Measurements from ENCODE around the gene PFAS.
"Not testable (repeated sequence)": the region's sequence is repeated elsewhere in the genome, so short reads cannot be mapped to it uniquely, and the experiment has no call there.

The PFAS gene

GRCh38 chr17:8244768-8245167, 4.3 kb upstream of the PFAS start:
- H3K4me3 Mint-ChIP-seq: peak overlapping the region; percentile 26
- CTCF ChIA-PET: interaction anchor here (1.3 to 1.9 kb wide), 4 partner anchors 22 to 57 kb away, joined by 3 to 13 read pairs (median 4); no protein-coding TSS in a partner anchor
- no peaks in the 10 kb centered on the region for H3K27me3 Mint-ChIP-seq
- no peak for DNase-seq
- H3K36me3 Mint-ChIP-seq: peaks cover 43% of the 10 kb centered on the region
- no peaks in the 10 kb centered on the region for H3K9me3 Mint-ChIP-seq
- H3K4me1 Mint-ChIP-seq: peaks cover 55% of the 10 kb centered on the region
- H3K27ac Mint-ChIP-seq: peak overlapping the region; percentile 100

DNA sequence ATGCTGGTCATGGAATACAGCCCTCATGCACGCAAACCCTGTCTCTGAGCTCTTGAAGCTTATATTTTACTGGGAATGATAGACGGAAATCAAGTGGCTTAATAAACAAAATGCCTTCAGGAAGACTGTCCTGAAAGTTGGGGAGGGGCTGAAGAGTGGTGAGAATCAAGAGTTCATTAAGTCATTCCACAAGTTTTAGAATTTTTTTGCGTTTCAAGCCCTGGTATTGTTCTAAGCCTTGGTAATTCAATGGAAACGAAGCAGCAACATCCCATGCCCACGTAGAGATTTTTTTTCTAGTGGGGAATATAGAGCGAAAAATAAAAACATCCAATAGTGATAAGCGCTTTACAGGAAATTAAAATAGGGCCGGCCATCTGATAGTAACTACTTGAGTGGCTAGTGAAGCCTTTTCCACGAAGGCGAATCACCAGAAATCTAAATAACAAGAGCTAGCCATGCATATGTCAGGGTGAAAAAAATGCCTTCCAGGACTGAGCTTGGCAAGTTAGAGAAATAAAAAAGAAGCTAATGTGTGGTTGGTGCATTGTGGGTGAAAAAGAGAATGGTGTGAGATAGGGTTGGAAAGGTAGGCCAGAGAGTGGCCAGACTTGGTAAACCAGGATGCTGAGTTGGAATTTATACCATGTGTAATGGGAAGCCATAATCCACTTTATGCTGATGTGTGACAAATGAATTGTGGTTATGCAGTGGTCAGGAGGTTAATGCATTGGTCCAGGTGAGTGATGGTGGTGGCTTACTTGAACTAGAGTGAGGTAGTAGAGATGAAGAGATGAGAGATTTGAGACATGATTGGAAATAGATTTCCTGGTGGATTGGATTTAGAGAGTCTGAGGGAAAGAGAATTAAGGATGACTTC, 772 bp downstream of the PFAS start:
- H3K4me1 Mint-ChIP-seq: peaks cover 40% of the 10 kb centered on the region
- DNase-seq: no peak
- H3K4me3 Mint-ChIP-seq: peak overlapping the region; percentile 88
- CTCF ChIA-PET: interaction anchor here (0.9 to 5.0 kb wide), 3 partner anchors 27 to 76 kb away, joined by 3 to 38 read pairs (median 4); no protein-coding TSS in a partner anchor
- H3K36me3 Mint-ChIP-seq: peaks cover 14% of the 10 kb centered on the region
- no peaks in the 10 kb centered on the region for H3K9me3 Mint-ChIP-seq
- peak overlapping the region; percentile 100 for H3K27ac Mint-ChIP-seq
- H3K27me3 Mint-ChIP-seq: no peaks in the 10 kb centered on the region

- not testable (repeated sequence) for H3K9me3 Mint-ChIP-seq, H3K27me3 Mint-ChIP-seq, H3K4me3 Mint-ChIP-seq, DNase-seq, H3K27ac Mint-ChIP-seq
- CTCF ChIA-PET: interaction anchor here (0.5 to 1.4 kb wide), 2 partner anchors 48 to 50 kb away, joined by 3 to 5 read pairs; no protein-coding TSS in a partner anchor
- Mint-ChIP-seq H3K36me3 (peaks cover 12% of the 10 kb centered on the region), H3K4me1 (peaks cover 24% of the 10 kb centered on the region)
These were observed 2.3 kb downstream of the PFAS start for GRCh38 chr17:8251411-8251810.

- DNase-seq: no peak
- peaks cover 16% of the 10 kb centered on the region for H3K36me3 Mint-ChIP-seq
- peaks cover 18% of the 10 kb centered on the region for H3K4me1 Mint-ChIP-seq
- no peak overlapping the region for H3K4me3 Mint-ChIP-seq
- H3K27me3 Mint-ChIP-seq: no peaks in the 10 kb centered on the region
- H3K9me3 Mint-ChIP-seq: no peaks in the 10 kb centered on the region
- H3K27ac Mint-ChIP-seq: no peak overlapping the region
- CTCF ChIA-PET: interaction anchor here (0.9 kb wide), 1 partner anchor 47 kb away, joined by 4 read pairs; no protein-coding TSS in a partner anchor
These were observed 4.7 kb downstream of the PFAS start for GRCh38 chr17:8253801-8254200.

- Mint-ChIP-seq H3K36me3 (peaks cover 16% of the 10 kb centered on the region), H3K4me3 (no peak overlapping the region), H3K4me1 (peaks cover 9% of the 10 kb centered on the region), H3K27ac (no peak overlapping the region), H3K27me3 (no peaks in the 10 kb centered on the region), H3K9me3 (no peaks in the 10 kb centered on the region)
- DNase-seq: no peak
- CTCF ChIA-PET: no interaction called here
These were observed 5.8 kb downstream of the PFAS start for GRCh38 chr17:8254881-8255280.

DNA sequence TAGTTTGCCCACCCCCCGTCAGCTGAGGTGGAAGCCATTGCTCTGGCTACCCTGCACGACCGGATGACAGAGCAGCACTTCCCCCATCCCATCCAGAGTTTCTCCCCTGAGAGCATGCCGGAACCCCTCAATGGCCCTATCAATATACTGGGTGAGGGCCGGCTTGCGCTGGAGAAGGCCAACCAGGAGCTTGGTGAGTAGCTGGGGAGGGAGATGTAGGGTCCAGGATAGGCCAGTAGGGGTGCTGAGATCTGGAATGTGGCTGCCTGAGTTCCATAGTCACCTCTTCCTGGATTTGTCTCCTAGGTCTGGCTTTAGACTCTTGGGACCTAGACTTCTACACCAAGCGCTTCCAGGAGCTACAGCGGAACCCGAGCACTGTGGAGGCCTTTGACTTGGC, 6.4 kb downstream of the PFAS start:
- Mint-ChIP-seq H3K36me3 (peaks cover 16% of the 10 kb centered on the region), H3K4me1 (peaks cover 3% of the 10 kb centered on the region), H3K4me3 (no peak overlapping the region), H3K27ac (no peak overlapping the region), H3K27me3 (no peaks in the 10 kb centered on the region), H3K9me3 (no peaks in the 10 kb centered on the region)
- no peak for DNase-seq
- CTCF ChIA-PET: interaction anchor here (0.6 kb wide), 1 partner anchor 12 kb away, joined by 3 read pairs; no protein-coding TSS in a partner anchor

- no peaks in the 10 kb centered on the region for H3K9me3 Mint-ChIP-seq
- H3K27ac Mint-ChIP-seq: no peak overlapping the region
- CTCF ChIA-PET: interaction anchor here (0.6 kb wide), 1 partner anchor 12 kb away, joined by 3 read pairs; no protein-coding TSS in a partner anchor
- peaks cover 22% of the 10 kb centered on the region for H3K36me3 Mint-ChIP-seq
- no peaks in the 10 kb centered on the region for H3K4me1 Mint-ChIP-seq
- H3K4me3 Mint-ChIP-seq: no peak overlapping the region
- no peak for DNase-seq
- H3K27me3 Mint-ChIP-seq: no peaks in the 10 kb centered on the region
These were observed 7.2 kb downstream of the PFAS start for GRCh38 chr17:8256291-8256690.

DNA sequence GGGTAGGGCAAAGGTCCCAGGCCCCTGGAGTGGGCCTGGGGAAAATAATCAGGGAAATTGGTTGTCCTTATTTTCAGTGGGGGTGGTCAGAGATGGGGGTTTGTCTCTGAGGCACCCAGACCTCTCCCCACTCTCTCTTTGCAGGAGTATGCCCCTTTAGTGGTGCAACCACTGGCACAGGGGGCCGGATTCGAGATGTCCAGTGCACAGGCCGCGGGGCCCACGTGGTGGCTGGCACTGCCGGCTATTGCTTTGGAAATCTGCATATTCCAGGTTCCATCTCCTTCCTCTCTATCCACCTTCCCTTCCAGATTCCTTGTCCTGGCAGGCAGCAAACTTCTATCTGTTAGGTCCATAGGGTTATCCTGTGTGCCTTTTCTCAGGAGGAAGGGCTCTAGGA, 7.6 kb downstream of the PFAS start:
- Mint-ChIP-seq H3K27ac (no peak overlapping the region), H3K4me3 (no peak overlapping the region), H3K36me3 (peaks cover 22% of the 10 kb centered on the region)

GRCh38 chr17:8257801-8258200, 8.7 kb downstream of the PFAS start:
- H3K9me3 Mint-ChIP-seq: no peaks in the 10 kb centered on the region
- H3K4me1 Mint-ChIP-seq: no peaks in the 10 kb centered on the region
- H3K27ac Mint-ChIP-seq: no peak overlapping the region
- H3K4me3 Mint-ChIP-seq: no peak overlapping the region
- CTCF ChIA-PET: no interaction called here
- no peaks in the 10 kb centered on the region for H3K27me3 Mint-ChIP-seq
- no peak for DNase-seq
- peaks cover 23% of the 10 kb centered on the region for H3K36me3 Mint-ChIP-seq

More for the DNA sequence above, 7.6 kb downstream of the PFAS start:
- H3K9me3 Mint-ChIP-seq: no peaks in the 10 kb centered on the region
- no peak for DNase-seq
- H3K27me3 Mint-ChIP-seq: no peaks in the 10 kb centered on the region
- no peaks in the 10 kb centered on the region for H3K4me1 Mint-ChIP-seq
- CTCF ChIA-PET: no interaction called here

DNA sequence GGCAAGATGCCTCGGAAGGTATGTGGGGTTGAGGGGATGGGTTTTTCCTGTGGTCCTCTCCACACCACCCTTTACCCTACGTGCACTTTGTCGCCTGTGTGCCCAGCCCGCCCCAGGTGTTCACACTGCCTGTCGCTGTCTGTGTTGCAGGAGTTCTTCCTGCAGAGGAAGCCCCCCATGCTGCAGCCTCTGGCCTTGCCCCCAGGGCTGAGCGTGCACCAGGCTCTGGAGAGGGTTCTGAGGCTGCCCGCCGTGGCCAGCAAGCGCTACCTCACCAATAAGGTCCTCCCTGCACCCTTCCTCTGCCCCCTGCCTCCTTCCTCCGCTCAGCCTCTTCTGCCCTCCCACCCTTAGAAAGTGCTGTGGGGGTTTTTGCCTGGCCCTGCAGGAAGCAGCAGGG, 15.2 kb downstream of the PFAS start:
- Mint-ChIP-seq H3K27me3 (no peaks in the 10 kb centered on the region), H3K36me3 (peaks cover 30% of the 10 kb centered on the region), H3K4me3 (no peak overlapping the region), H3K27ac (no peak overlapping the region), H3K4me1 (no peaks in the 10 kb centered on the region), H3K9me3 (no peaks in the 10 kb centered on the region)
- CTCF ChIA-PET: no interaction called here
- DNase-seq: no peak

GRCh38 chr17:8264836-8265542, 15.9 kb downstream of the PFAS start:
- H3K27ac Mint-ChIP-seq: peak overlapping the region; percentile 67
- no peaks in the 10 kb centered on the region for H3K9me3 Mint-ChIP-seq
- H3K36me3 Mint-ChIP-seq: peaks cover 31% of the 10 kb centered on the region
- no peaks in the 10 kb centered on the region for H3K27me3 Mint-ChIP-seq
- no peak overlapping the region for H3K4me3 Mint-ChIP-seq
- H3K4me1 Mint-ChIP-seq: no peaks in the 10 kb centered on the region
- CTCF ChIA-PET: interaction anchor here (1.2 kb wide), 1 partner anchor 33 kb away, joined by 3 read pairs; no protein-coding TSS in a partner anchor
- no peak for DNase-seq

- Mint-ChIP-seq H3K4me3 (no peak overlapping the region), H3K27me3 (no peaks in the 10 kb centered on the region), H3K9me3 (no peaks in the 10 kb centered on the region), H3K4me1 (no peaks in the 10 kb centered on the region), H3K27ac (no peak overlapping the region), H3K36me3 (peaks cover 28% of the 10 kb centered on the region)
- CTCF ChIA-PET: no interaction called here
- DNase-seq: no peak
These were observed 17.8 kb downstream of the PFAS start for GRCh38 chr17:8266648-8267479.

DNA sequence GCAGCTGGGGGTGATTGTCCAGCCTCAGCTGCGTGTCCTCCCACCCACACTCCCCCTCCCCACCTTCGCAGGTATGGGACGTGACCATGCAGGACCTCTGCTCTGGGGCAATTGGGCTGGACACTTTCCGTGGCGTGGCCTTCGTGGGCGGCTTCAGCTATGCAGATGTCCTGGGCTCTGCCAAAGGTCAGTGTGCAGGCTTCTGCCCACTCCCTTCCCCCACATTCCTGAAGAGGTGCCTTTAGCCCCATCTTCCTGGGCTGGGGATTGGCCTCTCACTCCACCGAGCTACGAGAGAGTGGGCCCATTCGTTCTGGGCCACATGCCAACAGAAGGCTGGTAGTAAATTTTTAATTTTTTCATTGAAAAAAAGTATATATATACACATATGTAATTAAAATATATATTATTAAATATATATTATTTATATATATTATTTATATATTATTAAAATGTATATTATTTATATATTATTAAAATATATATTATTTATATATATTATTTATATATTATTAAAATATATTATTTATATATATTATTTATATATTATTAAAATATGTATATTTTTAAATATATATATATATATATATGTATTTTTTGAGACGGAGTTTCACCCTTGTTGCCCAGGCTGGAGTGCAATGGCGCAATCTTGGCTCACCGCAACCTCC, 18.5 kb downstream of the PFAS start:
- DNase-seq: no peak
- no peak overlapping the region for H3K4me3 Mint-ChIP-seq
- no peaks in the 10 kb centered on the region for H3K4me1 Mint-ChIP-seq
- H3K9me3 Mint-ChIP-seq: no peaks in the 10 kb centered on the region
- CTCF ChIA-PET: interaction anchor here (0.7 kb wide), 1 partner anchor 20 kb away, joined by 3 read pairs; the partner anchor contains the start of gene CTC1
- no peaks in the 10 kb centered on the region for H3K27me3 Mint-ChIP-seq
- peaks cover 28% of the 10 kb centered on the region for H3K36me3 Mint-ChIP-seq
- H3K27ac Mint-ChIP-seq: no peak overlapping the region

Data from activated naive CD4-positive, alpha-beta T cell treated with anti-CD3 and anti-CD28 coated beads, Interleukin-2, amount 10 ng/mL, durations not matched to agents 7 days and 5 days (primary cell).